H1 (cell line): ENCODE results near the gene PES1. TPM values are rescaled to one million over a fixed set of nuclear protein-coding genes. Genes with fewer than 3 reads are reported as not detected.
A peak's percentile ranks its signal among the peaks of the same experiment; 100 is the strongest.

Experiments used
- CTCF ChIA-PET: fragments of 300-600 bp; sonication (Branson Sonifier 250); formaldehyde crosslinking; loops from one replicate; lab custom pipeline; 2021; ENCODE audit not compliant: partially characterized antibody; lab: Charles Lee
- POLR2A ChIA-PET: fragments of 300-600 bp; sonication (Branson Sonifier 250); formaldehyde crosslinking; loops from one replicate; lab custom pipeline; 2021; ENCODE audit warnings: inconsistent platforms; ENCODE audit not compliant: partially characterized antibody; lab: Charles Lee
- DNase-seq, 2 experiments: peaks; one replicate each; pipeline versions ENCODE4 v3.0.0 to v3.0.0-alpha.2; 2010 to 2022; ENCODE audit warnings: low spot score in 2 of 2, low read depth in 1 of 2, mixed read lengths in 1 of 2
- FAIRE-seq: peaks from 2 replicates; lab custom pipeline; 2011; peaks lifted over from hg19 to GRCh38; lab: Jason Lieb, UNC
- H2AFZ ChIP-seq: 2 replicates; pipeline ENCODE4 v1.8.1; 2012; ENCODE audit warnings: low read length, inconsistent platforms
- H2AK5ac ChIP-seq: 2 replicates; pipeline ENCODE4 v1.6.1; 2013; ENCODE audit warnings: low read depth, low read length
- H2BK120ac ChIP-seq: replicated peaks from 2 replicates; pipeline ENCODE3; 2013; ENCODE audit warnings: low read depth, low read length, inconsistent platforms
- H2BK12ac ChIP-seq: 2 replicates; pipeline ENCODE4 v1.6.1; 2013; ENCODE audit warnings: low read depth, low read length
- H2BK15ac ChIP-seq: 2 replicates; pipeline ENCODE4 v1.6.1; 2013; ENCODE audit warnings: low read length
- H2BK20ac ChIP-seq: 2 replicates; pipeline ENCODE4 v1.6.1; 2013; ENCODE audit warnings: low read length
- H2BK5ac ChIP-seq: 2 replicates; pipeline ENCODE4 v1.6.1; 2013; ENCODE audit warnings: low read depth, low read length
- H3K14ac ChIP-seq: 2 replicates; pipeline ENCODE4 v1.6.1; 2013; ENCODE audit warnings: inconsistent platforms; ENCODE audit not compliant: insufficient read length
- H3K18ac ChIP-seq: 2 replicates; pipeline ENCODE4 v1.6.1; 2013; ENCODE audit warnings: low read length; ENCODE audit errors: extremely low read depth
- H3K23ac ChIP-seq: 2 replicates; pipeline ENCODE4 v1.6.1; 2013; ENCODE audit warnings: inconsistent platforms; ENCODE audit not compliant: insufficient read length
- H3K23me2 ChIP-seq: 2 replicates; pipeline ENCODE4 v1.6.1; 2013; ENCODE audit warnings: low read depth, low read length
- H3K27ac ChIP-seq: 2 replicates; pipeline ENCODE4 v1.6.1; 2011; ENCODE audit warnings: low read depth, low read length, inconsistent platforms
- H3K27me3 ChIP-seq, 4 experiments: replicated peaks in 1 of 4; 1 replicate in 1 of 4; 2 replicates in 3 of 4; pipeline versions ENCODE4 v1.6.1 to v1.8.1; 2011 to 2013; ENCODE audit warnings: low read length in 3 of 4, mild to moderate bottlenecking in 3 of 4, inconsistent platforms in 2 of 4, mixed read lengths in 2 of 4, moderate library complexity in 1 of 4; ENCODE audit not compliant: control insufficient read depth in 3 of 4, insufficient read depth in 3 of 4; ENCODE audit errors: extremely low read depth in 1 of 4
- H3K36me3 ChIP-seq, 4 experiments: 2 replicates each; pipeline versions ENCODE4 v1.6.1 to v1.8.1; 2011 to 2013; ENCODE audit warnings: mild to moderate bottlenecking in 4 of 4, low read length in 3 of 4, moderate library complexity in 2 of 4, control low read depth in 1 of 4, inconsistent platforms in 1 of 4; ENCODE audit not compliant: insufficient read depth in 4 of 4, control insufficient read depth in 2 of 4
- H3K4ac ChIP-seq: replicated peaks from 2 replicates; pipeline ENCODE3; 2013; ENCODE audit warnings: low read length, low read depth, mixed read lengths, inconsistent platforms; ENCODE audit not compliant: insufficient read length
- H3K4me1 ChIP-seq, 4 experiments: replicated peaks in 1 of 4; 1 replicate in 1 of 4; 2 replicates in 3 of 4; pipeline versions ENCODE4 v1.6.1 to v1.8.1; 2011 to 2013; ENCODE audit warnings: low read length in 3 of 4, inconsistent platforms in 2 of 4, mixed read lengths in 1 of 4; ENCODE audit not compliant: insufficient read depth in 4 of 4, control insufficient read depth in 3 of 4
- H3K4me2 ChIP-seq, 2 experiments: 2 replicates each; pipeline versions ENCODE4 v1.6.1 to v1.8.1; 2011 to 2013; ENCODE audit warnings: low read depth in 2 of 2, low read length in 2 of 2, control low read depth in 1 of 2, inconsistent platforms in 1 of 2, mild to moderate bottlenecking in 1 of 2; ENCODE audit not compliant: insufficient read depth in 1 of 2
- H3K4me3 ChIP-seq, 4 experiments: fragments of 200-600, 300-600 bp in 1 of 4; sonication (generic), shearing (Covaris generic), sonication (Bioruptor Twin) in 1 of 4; 2 replicates each; pipeline versions ENCODE4 v1.5.1 to v1.8.1; 2011 to 2016; ENCODE audit warnings: low read length in 4 of 4, low read depth in 3 of 4, control low read depth in 2 of 4, inconsistent platforms in 2 of 4, mild to moderate bottlenecking in 2 of 4, mixed read lengths in 1 of 4, moderate library complexity in 1 of 4; ENCODE audit not compliant: insufficient read depth in 2 of 4; ENCODE audit errors: extremely low read depth in 1 of 4
- H3K56ac ChIP-seq: replicated peaks from 2 replicates; pipeline ENCODE3; 2013; ENCODE audit warnings: low read depth, mild to moderate bottlenecking, mixed read lengths, low read length, inconsistent platforms; ENCODE audit not compliant: insufficient read length
- H3K79me1 ChIP-seq: 2 replicates; pipeline ENCODE4 v1.6.1; 2013; ENCODE audit warnings: low read depth, low read length, control low read depth
- H3K79me2 ChIP-seq, 2 experiments: 2 replicates each; pipeline versions ENCODE4 v1.6.1 to v1.8.1; 2012 to 2013; ENCODE audit warnings: low read length in 2 of 2, mild to moderate bottlenecking in 2 of 2, inconsistent platforms in 1 of 2; ENCODE audit not compliant: insufficient read depth in 2 of 2, control insufficient read depth in 1 of 2
- H3K9ac ChIP-seq, 4 experiments: replicated peaks in 1 of 4; 1 replicate in 1 of 4; 2 replicates in 3 of 4; pipeline versions ENCODE4 v1.6.1 to v1.8.1; 2011 to 2013; ENCODE audit warnings: low read depth in 3 of 4, low read length in 3 of 4, control low read depth in 2 of 4, mild to moderate bottlenecking in 2 of 4, moderate library complexity in 2 of 4, inconsistent platforms in 1 of 4; ENCODE audit errors: extremely low read depth in 1 of 4
- H3K9me3 ChIP-seq, 2 experiments: 2 replicates each; pipeline versions ENCODE4 v1.6.1 to v1.8.1; 2012 to 2013; ENCODE audit warnings: mild to moderate bottlenecking in 2 of 2, moderate library complexity in 2 of 2, control low read depth in 1 of 2, inconsistent platforms in 1 of 2, low read depth in 1 of 2, low read length in 1 of 2, mixed read lengths in 1 of 2; ENCODE audit not compliant: insufficient read depth in 2 of 2
- H4K20me1 ChIP-seq, 2 experiments: replicated peaks in 1 of 2; 2 replicates each; pipeline versions ENCODE3 to v1.8.1; 2011 to 2013; ENCODE audit warnings: inconsistent platforms in 2 of 2, low read length in 2 of 2, mild to moderate bottlenecking in 1 of 2; ENCODE audit not compliant: insufficient read depth in 2 of 2, control insufficient read depth in 1 of 2
- H4K5ac ChIP-seq: 2 replicates; pipeline ENCODE4 v1.6.1; 2013; ENCODE audit warnings: low read length, low read depth, mixed read lengths, inconsistent platforms; ENCODE audit not compliant: insufficient read length
- H4K8ac ChIP-seq: 2 replicates; pipeline ENCODE4 v1.8.0; 2013; ENCODE audit warnings: mild to moderate bottlenecking, moderate library complexity, low read length, inconsistent platforms; ENCODE audit not compliant: insufficient read depth; ENCODE audit errors: extremely low read depth
- H4K91ac ChIP-seq: replicated peaks from 2 replicates; pipeline ENCODE3; 2013; ENCODE audit warnings: low read length, mixed read lengths, inconsistent platforms; ENCODE audit not compliant: insufficient read length
- BACH1 ChIP-seq: IDR thresholded peaks from 2 replicates; pipeline ENCODE4 v1.6.1; 2012; ENCODE audit warnings: low read length, improper control_type of control experiment
- KDM4A ChIP-seq: IDR thresholded peaks from one replicate; pipeline ENCODE4 v1.7.1; 2012; ENCODE audit warnings: low read depth, mild to moderate bottlenecking, moderate library complexity, low read length, inconsistent platforms; ENCODE audit not compliant: severe bottlenecking
- NANOG ChIP-seq: IDR thresholded peaks from 2 replicates; pipeline ENCODE4 v1.6.1; 2011; ENCODE audit warnings: low read length, low read depth, mild to moderate bottlenecking, inconsistent platforms; ENCODE audit not compliant: insufficient read depth, poor library complexity, severe bottlenecking
- POLR2AphosphoS5 ChIP-seq: IDR thresholded peaks from 2 replicates; pipeline ENCODE4 v1.6.1; 2011; ENCODE audit warnings: low read depth, low read length
- RBBP5 ChIP-seq: IDR thresholded peaks from 2 replicates; pipeline ENCODE4 v1.7.1; 2012; ENCODE audit warnings: low read depth, mild to moderate bottlenecking, inconsistent platforms, low read length, moderate library complexity, borderline replicate concordance
- RFX5 ChIP-seq: IDR thresholded peaks from 2 replicates; pipeline ENCODE4 v1.6.1; 2011; ENCODE audit warnings: low read depth, low read length, improper control_type of control experiment, borderline replicate concordance
- RXRA ChIP-seq: IDR thresholded peaks from 2 replicates; pipeline ENCODE4 v1.6.1; 2011; ENCODE audit warnings: low read depth, mild to moderate bottlenecking, low read length, moderate library complexity; ENCODE audit not compliant: insufficient read depth
- SAP30 ChIP-seq: fragments of 300-600 bp; sonication (generic); IDR thresholded peaks from 2 replicates; pipeline ENCODE4 v1.7.1; 2012; ENCODE audit warnings: low read length, moderate library complexity, mild to moderate bottlenecking, inconsistent platforms; ENCODE audit not compliant: insufficient read depth, insufficient replicate concordance
- SIN3A ChIP-seq, 2 experiments: IDR thresholded peaks in 1 of 2; conservative IDR thresholded peaks in 1 of 2; 2 replicates each; pipeline ENCODE4 v1.6.1; 2011 to 2012; ENCODE audit warnings: low read length in 2 of 2, improper control_type of control experiment in 1 of 2, low read depth in 1 of 2, mild to moderate bottlenecking in 1 of 2
- SP4 ChIP-seq: IDR thresholded peaks from 2 replicates; pipeline ENCODE4 v1.6.1; 2012; ENCODE audit warnings: low read length, inconsistent platforms
- TEAD4 ChIP-seq: IDR thresholded peaks from 2 replicates; pipeline ENCODE4 v1.6.1; 2012; ENCODE audit warnings: low read depth, low read length, inconsistent platforms, mixed read lengths
- YY1 ChIP-seq: IDR thresholded peaks from 2 replicates; pipeline ENCODE4 v1.6.1; 2011; ENCODE audit warnings: low read depth, mild to moderate bottlenecking, low read length
- ZNF274 ChIP-seq: IDR thresholded peaks from 2 replicates; pipeline ENCODE4 v1.7.0; 2012; ENCODE audit warnings: low read length, borderline replicate concordance; ENCODE audit errors: extremely low read depth
- WGBS, 2 experiments: shearing (Covaris generic) in 1 of 2; methylation state at CpG; one replicate each; pipeline versions ENCODE4 v1.1.6 to v1.1.7; 2013 to 2015; ENCODE audit warnings: low lambda C conversion rate in 2 of 2, mixed read lengths in 2 of 2, inconsistent platforms in 1 of 2, low coverage in 1 of 2, missing lambda C conversion rate in 1 of 2; ENCODE audit not compliant: insufficient replicate concordance in 2 of 2, insufficient coverage in 1 of 2, insufficient read length in 1 of 2; ENCODE audit errors: extremely low coverage in 1 of 2, missing lambda C conversion rate in 1 of 2; 5-methylcytosine and 5-hydroxymethylcytosine counted together
- polyA plus RNA-seq, 7 experiments: library from polyadenylated mRNA; depleted of rRNA in 3 of 7; stranded (reverse) in 5 of 7; unstranded in 2 of 7; fragments of >200 nt in 5 of 7; fragments of 200-250 nt in 2 of 7; gene quantifications; 1 replicate in 5 of 7; 2 replicates in 1 of 7; 4 replicates in 1 of 7; pipeline versions ENCODE4 v1.2.1 to v1.2.3, GENCODE V29; 2011 to 2013; ENCODE audit warnings: missing spikeins in 2 of 7, mixed read lengths in 2 of 7
- total RNA-seq: library from RNA; stranded (reverse); fragmentation: NEBNext Ultra II Directional; extraction: Animal tissue kit (Norgen Biotek cat#: 25700); gene quantifications from 2 replicates; pipeline ENCODE4 v1.2.1, GENCODE V29; 2021

The PES1 gene
- total and polyA plus RNA-seq, 2 of the 8 experiments (the other 6 are each of a cell fraction or from before 2014, with no cell fraction given): 121 to 191 TPM

- Histone ChIP-seq H2AK5ac (peak overlapping the region; percentile 93), H2BK15ac (no peak overlapping the region), H3K9me3 (no peaks in the 10 kb centered on the region), H3K4ac (peak overlapping the region; percentile 7), H3K79me2 (peaks cover 18 to 24% of the 10 kb centered on the region in 2 experiments), H2BK12ac (no peak overlapping the region), H3K36me3 (peaks cover 27 to 32% (median 28%) of the 10 kb centered on the region in 4 experiments), H2BK120ac (no peak overlapping the region), H2BK5ac (peak overlapping the region; percentile 88; the same call in 1 of the 2 replicates), H3K23me2 (peaks cover 5% of the 10 kb centered on the region), H4K8ac (no peak overlapping the region), H2BK20ac (no peak overlapping the region), H3K4me1 (peaks cover 0 to 8% (median 1%) of the 10 kb centered on the region in 4 experiments; a peak in 2 of 7 replicates), H3K4me3 (peak overlapping the region; percentile 68 to 100 (median 94)), H4K91ac (peak overlapping the region; percentile 20), H3K23ac (no peak overlapping the region), H3K18ac (no peak overlapping the region), H3K56ac (no peak overlapping the region), H3K14ac (no peak overlapping the region), H3K4me2 (peak overlapping the region; percentile 94 to 99), H4K20me1 (peaks cover 2 to 7% of the 10 kb centered on the region in 2 experiments), H3K27me3 (no peaks in the 10 kb centered on the region; a peak in 2 of 7 replicates), H3K9ac (peak overlapping the region; percentile 78 to 94 (median 85)), H3K27ac (peak overlapping the region; percentile 94), H2AFZ (no peak overlapping the region), H4K5ac (no peak overlapping the region), H3K79me1 (peaks cover 3% of the 10 kb centered on the region; the same call in 1 of the 2 replicates)
- ChIA-PET POLR2A (interaction anchor here (0.8 to 8.4 kb wide), 9 partner anchors 9 to 44 kb away, joined by 3 to 64 read pairs (median 5); partner anchors contain the start of genes GAL3ST1, SLC35E4 and TCN2), CTCF (interaction anchor here (1.0 to 7.6 kb wide), 6 partner anchors 8 to 44 kb away, joined by 3 to 52 read pairs (median 4); partner anchors contain the start of genes SLC35E4 and TCN2)
- TF ChIP-seq BACH1 (no peak), RXRA (no peak), POLR2AphosphoS5 (no peak), RFX5 (no peak), SIN3A (conservative IDR thresholded peaks at IDR 0.05 in 1 of 2, IDR thresholded peaks at IDR 0.05 in 1 of 2; ENCODE audit: low read depth in 1 of 2, low read length in 2 of 2) (no peak), YY1 (no peak), RBBP5 (no peak), SP4 (no peak), NANOG (no peak), SAP30 (no peak), TEAD4 (no peak), ZNF274 (no peak), KDM4A (no peak)
- FAIRE-seq: no peak
- 14% methylated on average over 14 of the region's 14 CpGs; no CpG with 5 or more reads in 1 of the 2 experiments for WGBS, 2 experiments
- no peak for DNase-seq
Measured at GRCh38 chr22:30591191-30591587, 521 bp downstream of the PES1 start.
